HG03460 (cell line): ENCODE measurements around the gene ZGPAT.
A peak's percentile ranks its signal among the peaks of the same experiment; 100 is the strongest.
"Not testable (repeated sequence)": the region's sequence is repeated elsewhere in the genome, so short reads cannot be mapped to it uniquely, and the experiment has no call there.

Experiments
- ATAC-seq: cut with Tn5 transposase; IDR thresholded peaks from one replicate; pipeline ENCODE4 v1.9.1; 2021; ENCODE audit not compliant: unreplicated experiment

ZGPAT gene

GRCh38 chr20:63702036-63702665, 5.7 kb upstream of the ZGPAT start:
- no peak for ATAC-seq

GRCh38 chr20:63702751-63703470, 4.9 kb upstream of the ZGPAT start:
- ATAC-seq = no peak

- ATAC-seq = no peak
Measured at GRCh38 chr20:63703471-63703975, 4.3 kb upstream of the ZGPAT start.

- no peak for ATAC-seq
Measured at GRCh38 chr20:63703976-63704748, 3.7 kb upstream of the ZGPAT start.

GRCh38 chr20:63704749-63705117, 3.1 kb upstream of the ZGPAT start:
- no peak for ATAC-seq

- no peak for ATAC-seq
Measured at GRCh38 chr20:63705232-63706026, 2.4 kb upstream of the ZGPAT start.

GRCh38 chr20:63706027-63706695, 1.7 kb upstream of the ZGPAT start:
- ATAC-seq = no peak

- ATAC-seq = peak; percentile 34
Measured at GRCh38 chr20:63706852-63707557, 834 bp upstream of the ZGPAT start.

- ATAC-seq = peak; percentile 15
Measured at GRCh38 chr20:63708301-63709148, 686 bp downstream of the ZGPAT start.

- ATAC-seq = no peak
Measured at GRCh38 chr20:63709149-63709527, 1.3 kb downstream of the ZGPAT start.

- no peak for ATAC-seq
Measured at GRCh38 chr20:63711085-63711645, 3.3 kb downstream of the ZGPAT start.

- ATAC-seq = no peak
Measured at GRCh38 chr20:63712191-63712590, 4.4 kb downstream of the ZGPAT start.

GRCh38 chr20:63714858-63715257, 7.0 kb downstream of the ZGPAT start:
- ATAC-seq = no peak

- no peak for ATAC-seq
Measured at GRCh38 chr20:63718996-63719395, 11.2 kb downstream of the ZGPAT start.

GRCh38 chr20:63722967-63723622, 15.3 kb downstream of the ZGPAT start:
- not testable (repeated sequence) for ATAC-seq

- ATAC-seq = not testable (repeated sequence)
Measured at GRCh38 chr20:63730189-63730733, 22.4 kb downstream of the ZGPAT start.

GRCh38 chr20:63731410-63731809, 23.6 kb downstream of the ZGPAT start:
- no peak for ATAC-seq
